ENCODE results near the gene DCTN5. TPM values are rescaled to one million over a fixed set of nuclear protein-coding genes. Genes with fewer than 3 reads are reported as not detected.
"Not testable (repeated sequence)": the region's sequence is repeated elsewhere in the genome, so short reads cannot be mapped to it uniquely, and the experiment has no call there.

The DCTN5 gene
- total and polyA plus RNA-seq, 2 of the 13 experiments (the other 11 are each of a cell fraction or from before 2014, with no cell fraction given), result 105 to 207 TPM

DNA sequence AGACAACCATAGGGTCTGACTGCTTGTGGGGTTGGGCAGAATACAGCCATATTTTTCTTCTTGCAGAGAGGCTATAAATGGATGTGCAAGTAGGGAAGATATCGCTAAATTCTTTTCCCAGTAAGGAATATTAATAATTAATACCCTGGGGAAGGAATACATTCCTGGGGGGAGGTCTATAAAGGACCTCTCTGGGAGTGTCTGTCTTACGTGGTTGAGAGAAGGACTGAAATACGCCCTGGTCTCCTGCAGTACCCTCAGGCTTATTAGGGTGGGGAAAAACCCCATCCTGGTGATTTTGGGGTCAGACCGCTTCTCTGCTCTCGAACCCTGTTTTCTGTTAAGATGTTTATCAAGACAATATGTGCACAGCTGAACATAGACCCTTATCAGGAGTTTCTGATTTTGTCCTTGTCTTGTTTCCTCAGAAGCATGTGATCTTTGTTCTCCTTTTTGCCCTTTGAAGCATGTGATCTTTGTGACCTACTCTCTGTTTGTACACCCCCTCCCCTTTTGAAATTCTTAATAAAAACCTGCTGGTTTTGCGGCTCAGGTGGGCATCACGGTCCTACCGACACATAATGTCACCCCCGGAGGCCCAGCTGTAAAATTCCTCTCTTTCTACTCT is 81.5 kb downstream of the DCTN5 start (continued):
- TF ChIP-seq, protein P1, sequence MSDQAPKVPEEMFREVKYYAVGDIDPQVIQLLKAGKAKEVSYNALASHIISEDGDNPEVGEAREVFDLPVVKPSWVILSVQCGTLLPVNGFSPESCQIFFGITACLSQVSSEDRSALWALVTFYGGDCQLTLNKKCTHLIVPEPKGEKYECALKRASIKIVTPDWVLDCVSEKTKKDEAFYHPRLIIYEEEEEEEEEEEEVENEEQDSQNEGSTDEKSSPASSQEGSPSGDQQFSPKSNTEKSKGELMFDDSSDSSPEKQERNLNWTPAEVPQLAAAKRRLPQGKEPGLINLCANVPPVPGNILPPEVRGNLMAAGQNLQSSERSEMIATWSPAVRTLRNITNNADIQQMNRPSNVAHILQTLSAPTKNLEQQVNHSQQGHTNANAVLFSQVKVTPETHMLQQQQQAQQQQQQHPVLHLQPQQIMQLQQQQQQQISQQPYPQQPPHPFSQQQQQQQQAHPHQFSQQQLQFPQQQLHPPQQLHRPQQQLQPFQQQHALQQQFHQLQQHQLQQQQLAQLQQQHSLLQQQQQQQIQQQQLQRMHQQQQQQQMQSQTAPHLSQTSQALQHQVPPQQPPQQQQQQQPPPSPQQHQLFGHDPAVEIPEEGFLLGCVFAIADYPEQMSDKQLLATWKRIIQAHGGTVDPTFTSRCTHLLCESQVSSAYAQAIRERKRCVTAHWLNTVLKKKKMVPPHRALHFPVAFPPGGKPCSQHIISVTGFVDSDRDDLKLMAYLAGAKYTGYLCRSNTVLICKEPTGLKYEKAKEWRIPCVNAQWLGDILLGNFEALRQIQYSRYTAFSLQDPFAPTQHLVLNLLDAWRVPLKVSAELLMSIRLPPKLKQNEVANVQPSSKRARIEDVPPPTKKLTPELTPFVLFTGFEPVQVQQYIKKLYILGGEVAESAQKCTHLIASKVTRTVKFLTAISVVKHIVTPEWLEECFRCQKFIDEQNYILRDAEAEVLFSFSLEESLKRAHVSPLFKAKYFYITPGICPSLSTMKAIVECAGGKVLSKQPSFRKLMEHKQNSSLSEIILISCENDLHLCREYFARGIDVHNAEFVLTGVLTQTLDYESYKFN (CRISPR knock-in tag; conservative IDR thresholded peaks at IDR 0.05), result peak; percentile 79
- not testable (repeated sequence) for TF ChIP-seq NONO (IDR thresholded peaks at IDR 0.05); FOXP1 (IDR thresholded peaks at IDR 0.05); CREM (CRISPR knock-in tag; IDR thresholded peaks at IDR 0.05)
- TF ChIP-seq NONO (CRISPR knock-in tag; conservative IDR thresholded peaks at IDR 0.05) (peak; percentile 30; the same call in 1 of the 2 replicates), ZNF430 (CRISPR knock-in tag; IDR thresholded peaks at IDR 0.05) (0 out of 2 replicates have a peak, but pooled peaks have one; percentile 60), ZNF879 (CRISPR knock-in tag; IDR thresholded peaks at IDR 0.05) (0 out of 2 replicates have a peak, but pooled peaks have one; percentile 43), SOX5 (CRISPR knock-in tag; IDR thresholded peaks at IDR 0.05; ENCODE audit: borderline replicate concordance) (peak; percentile 63), ZMYM4 (CRISPR knock-in tag; IDR thresholded peaks at IDR 0.05) (peak; percentile 44; the same call in 1 of the 2 replicates), ASH2L (IDR thresholded peaks at IDR 0.05; ENCODE audit: insufficient read length, low read depth, low read length) (peak; percentile 23), NR2F2 (IDR thresholded peaks at IDR 0.05; ENCODE audit: borderline replicate concordance, low read depth) (peak; percentile 64; the same call in 1 of the 2 replicates), TCF7 (IDR thresholded peaks at IDR 0.05; ENCODE audit: low read depth) (peak; percentile 68), PITX1 (CRISPR knock-in tag; IDR thresholded peaks at IDR 0.05) (0 out of 2 replicates have a peak, but pooled peaks have one; percentile 40), FOXP1 (CRISPR knock-in tag; IDR thresholded peaks at IDR 0.05) (peak; percentile 33; the same call in 1 of the 2 replicates), ISL2 (CRISPR knock-in tag; IDR thresholded peaks at IDR 0.05) (0 out of 2 replicates have a peak, but pooled peaks have one; percentile 24), MEF2D (CRISPR knock-in tag; IDR thresholded peaks at IDR 0.05) (0 out of 2 replicates have a peak, but pooled peaks have one; percentile 65), RXRB (CRISPR knock-in tag; IDR thresholded peaks at IDR 0.05; ENCODE audit: borderline replicate concordance) (0 out of 2 replicates have a peak, but pooled peaks have one; percentile 40), AHDC1 (CRISPR knock-in tag; IDR thresholded peaks at IDR 0.05; ENCODE audit: borderline replicate concordance) (peak; percentile 53; the same call in 1 of the 2 replicates), BCL6 (CRISPR knock-in tag; IDR thresholded peaks at IDR 0.05) (peak; percentile 47; the same call in 1 of the 2 replicates), CREM (IDR thresholded peaks at IDR 0.05) (peak; percentile 33; the same call in 1 of the 2 replicates), ZMYM3 (CRISPR knock-in tag; IDR thresholded peaks at IDR 0.05) (0 out of 2 replicates have a peak, but pooled peaks have one; percentile 36), PPARG (CRISPR knock-in tag; conservative IDR thresholded peaks at IDR 0.05) (peak; percentile 49; the same call in 1 of the 2 replicates), NCOA2 (CRISPR knock-in tag; IDR thresholded peaks at IDR 0.05) (peak; percentile 60; the same call in 1 of the 2 replicates), HNF4A (CRISPR knock-in tag; IDR thresholded peaks at IDR 0.05) (peak; percentile 83)
